ENCODE measurements around the gene HAPSTR1.
"Not testable (repeated sequence)": the region's sequence is repeated elsewhere in the genome, so short reads cannot be mapped to it uniquely, and the experiment has no call there.

HAPSTR1 gene

GRCh38 chr16:9081843-9082242 lies 9.6 kb upstream of the HAPSTR1 start:
- Histone ChIP-seq H3K4me3 (no peak overlapping the region), H3K27ac (no peak overlapping the region)
- TF ChIP-seq CTCF (IDR thresholded peaks at IDR 0.05) = no peak
- DNase-seq (ENCODE audit: low spot score) = no peak

GRCh38 chr16:9082422-9082821 lies 9.0 kb upstream of the HAPSTR1 start:
- Histone ChIP-seq H3K27ac (no peak overlapping the region), H3K4me3 (no peak overlapping the region)
- DNase-seq (ENCODE audit: low spot score) = no peak
- TF ChIP-seq CTCF (IDR thresholded peaks at IDR 0.05) = no peak

GRCh38 chr16:9087733-9088132 lies 3.7 kb upstream of the HAPSTR1 start:
- not testable (repeated sequence) for H3K27ac ChIP-seq; H3K4me3 ChIP-seq; DNase-seq (ENCODE audit: low spot score)

GRCh38 chr16:9088848-9089247 lies 2.6 kb upstream of the HAPSTR1 start:
- H3K27ac ChIP-seq = no peak overlapping the region
- H3K4me3 ChIP-seq = no peak overlapping the region
- TF ChIP-seq CTCF (IDR thresholded peaks at IDR 0.05) = no peak
- DNase-seq (ENCODE audit: low spot score) = no peak

- DNase-seq (ENCODE audit: low spot score) = no peak
- H3K27ac ChIP-seq = peak overlapping the region in 1 of 2 donors; percentile 87
- TF ChIP-seq CTCF (IDR thresholded peaks at IDR 0.05) = no peak
- H3K4me3 ChIP-seq = no peak overlapping the region
Observed at GRCh38 chr16:9089660-9090059, 1.8 kb upstream of the HAPSTR1 start.

GRCh38 chr16:9090101-9090959 lies 1.1 kb upstream of the HAPSTR1 start:
- TF ChIP-seq CTCF (IDR thresholded peaks at IDR 0.05) = no peak
- peak overlapping the region; percentile 79 for H3K4me3 ChIP-seq
- H3K27ac ChIP-seq = peak overlapping the region; percentile 80 to 87
- peak; percentile 81 for DNase-seq (ENCODE audit: low spot score)

GRCh38 chr16:9091867-9092281 lies 430 bp downstream of the HAPSTR1 start:
- peak; percentile 77 for DNase-seq (ENCODE audit: low spot score)

More at GRCh38 chr16:9091867-9092281, 430 bp downstream of the HAPSTR1 start:
- peak overlapping the region; percentile 99 for H3K4me3 ChIP-seq
- no peak for TF ChIP-seq CTCF (IDR thresholded peaks at IDR 0.05)
- H3K27ac ChIP-seq = peak overlapping the region; percentile 99 to 100

Data from coronary artery (tissue), 2 donors.